Coronary artery (tissue), 2 donors: Measurements from ENCODE around the gene MRPS23.

Source experiments
- DNase-seq: peaks from one replicate; pipeline ENCODE4 v3.0.0-alpha.2; 2017; ENCODE audit warnings: low spot score
- H3K27ac ChIP-seq, 2 donors: fragments of 200-600 bp; sonication (generic); one replicate each; pipeline ENCODE4 v1.5.1; 2016 to 2019
- H3K4me3 ChIP-seq: fragments of 200-600 bp; sonication (generic); 2 replicates; pipeline ENCODE4 v1.5.1; 2016; ENCODE audit warnings: mild to moderate bottlenecking, moderate library complexity
- CTCF ChIP-seq: fragments of 200-600 bp; sonication (generic); IDR thresholded peaks from one replicate; pipeline ENCODE4 v1.5.1; 2019; ENCODE audit warnings: antibody characterized with exemption

MRPS23 gene

DNA sequence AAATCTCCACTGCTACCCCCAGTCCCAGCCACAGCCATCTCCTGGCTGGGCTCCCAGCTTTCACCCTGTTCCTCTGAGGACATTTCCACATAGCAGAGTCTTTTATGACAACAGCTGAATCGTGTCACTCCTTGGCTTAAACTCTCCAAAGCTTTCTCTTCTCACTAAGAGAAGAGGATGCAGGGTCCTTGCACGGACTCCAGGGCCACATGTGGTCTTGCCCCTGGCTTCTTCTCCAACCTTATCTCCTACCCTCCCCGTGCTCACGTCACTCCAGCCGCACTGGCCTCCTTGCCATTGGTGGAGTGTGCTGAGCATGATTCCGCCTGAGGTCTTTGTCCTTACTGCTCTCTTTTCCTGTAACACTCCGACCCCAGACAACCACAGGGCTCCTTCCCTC is 64.8 kb downstream of the MRPS23 start:
- H3K4me3 ChIP-seq: no peak overlapping the region

More for the DNA sequence above, 64.8 kb downstream of the MRPS23 start:
- H3K27ac ChIP-seq: no peak overlapping the region
- DNase-seq: no peak
- TF ChIP-seq CTCF: no peak
